Ascending aorta (tissue), 2 donors: ENCODE results near the gene ATG10. TPM values are rescaled to one million over a fixed set of nuclear protein-coding genes. Genes with fewer than 3 reads are reported as not detected.

ENCODE experiments used
- DNase-seq, 2 donors: peaks; one replicate each; pipeline ENCODE4 v3.0.0-alpha.2; 2019; ENCODE audit warnings: low spot score in 2 of 2
- H3K27ac ChIP-seq, 2 donors: fragments of 200-600 bp; sonication (generic); one replicate each; pipeline ENCODE4 v1.5.1; 2016 to 2017; ENCODE audit warnings: mild to moderate bottlenecking in 1 of 2
- H3K27me3 ChIP-seq: fragments of 200-600 bp; sonication (generic); one replicate; pipeline ENCODE4 v1.5.1; 2017
- H3K36me3 ChIP-seq, 2 donors: fragments of 200-600 bp; sonication (generic); one replicate each; pipeline ENCODE4 v1.5.1; 2016
- H3K4me1 ChIP-seq, 2 donors: fragments of 200-600 bp; sonication (generic); one replicate each; pipeline ENCODE4 v1.5.1; 2016 to 2017; ENCODE audit warnings: mild to moderate bottlenecking in 1 of 2
- H3K4me3 ChIP-seq, 2 donors: fragments of 200-600 bp; sonication (generic); one replicate each; pipeline ENCODE4 v1.5.1; 2016 to 2017; ENCODE audit warnings: mild to moderate bottlenecking in 1 of 2
- H3K9me3 ChIP-seq, 2 donors: fragments of 200-600 bp; sonication (generic); one replicate each; pipeline ENCODE4 v1.5.1; 2016
- CTCF ChIP-seq, 3 experiments: fragments of 200-600 bp in 2 of 3; fragments of 450-650 bp in 1 of 3; sonication (generic) in 2 of 3; IDR thresholded peaks; one replicate each; pipeline ENCODE4 v1.5.1; 2016 to 2019; ENCODE audit warnings: antibody characterized with exemption in 3 of 3, mild to moderate bottlenecking in 1 of 3, moderate library complexity in 1 of 3
- intact Hi-C: fragments of 100-400 bp; cut with DNase I; formaldehyde crosslinking; loops from one replicate; pipeline ENCODE4 v1.15.1; 2023
- total RNA-seq: library from RNA; depleted of rRNA; stranded (reverse); fragments of >200 nt; gene quantifications from one replicate; pipeline ENCODE4 v1.1.0, GENCODE V29; 2016

ATG10 gene
- total RNA-seq, 1 donor from 2014 or later = 8.4 TPM

GRCh38 chr5:82174128-82174918 is 202.5 kb downstream of the ATG10 start:
- peak in 1 of 2 donors; percentile 64 for DNase-seq
- Histone ChIP-seq H3K27ac (no peak overlapping the region), H3K4me1 (no peaks in the 10 kb centered on the region), H3K9me3 (no peaks in the 10 kb centered on the region), H3K27me3 (no peaks in the 10 kb centered on the region), H3K4me3 (no peak overlapping the region), H3K36me3 (no peaks in the 10 kb centered on the region)
- peak in 2 of 3 experiments; percentile 13 to 47 for TF ChIP-seq CTCF (IDR thresholded peaks at IDR 0.05)
- intact Hi-C loops = no loop called here

GRCh38 chr5:82174919-82175219 is 203.0 kb downstream of the ATG10 start:
- H3K4me3 ChIP-seq = no peak overlapping the region
- H3K9me3 ChIP-seq = no peaks in the 10 kb centered on the region
- intact Hi-C loops = no loop called here
- H3K4me1 ChIP-seq = no peaks in the 10 kb centered on the region
- DNase-seq = no peak
- no peaks in the 10 kb centered on the region for H3K27me3 ChIP-seq
- TF ChIP-seq CTCF (IDR thresholded peaks at IDR 0.05) = no peak
- H3K36me3 ChIP-seq = peaks cover 0 to under 1% of the 10 kb centered on the region in 2 donors
- no peak overlapping the region for H3K27ac ChIP-seq

GRCh38 chr5:82176115-82176814 is 204.4 kb downstream of the ATG10 start:
- Histone ChIP-seq H3K36me3 (peaks cover 0 to 4% of the 10 kb centered on the region in 2 donors), H3K4me3 (no peak overlapping the region), H3K27me3 (no peaks in the 10 kb centered on the region), H3K27ac (no peak overlapping the region), H3K9me3 (no peaks in the 10 kb centered on the region), H3K4me1 (no peaks in the 10 kb centered on the region)
- TF ChIP-seq CTCF (IDR thresholded peaks at IDR 0.05) = no peak
- intact Hi-C loops = no loop called here
- no peak for DNase-seq

- no peak for DNase-seq
- intact Hi-C loops = no loop called here
- H3K9me3 ChIP-seq = no peaks in the 10 kb centered on the region
- no peak overlapping the region for H3K27ac ChIP-seq
- no peaks in the 10 kb centered on the region for H3K4me1 ChIP-seq
- TF ChIP-seq CTCF (IDR thresholded peaks at IDR 0.05) = no peak
- H3K4me3 ChIP-seq = no peak overlapping the region
- H3K36me3 ChIP-seq = peaks cover 0 to 4% of the 10 kb centered on the region in 2 donors
- H3K27me3 ChIP-seq = no peaks in the 10 kb centered on the region
Measured at GRCh38 chr5:82178378-82178777, 206.6 kb downstream of the ATG10 start.

- Histone ChIP-seq H3K4me1 (no peaks in the 10 kb centered on the region), H3K27me3 (no peaks in the 10 kb centered on the region), H3K4me3 (no peak overlapping the region), H3K9me3 (no peaks in the 10 kb centered on the region), H3K36me3 (peaks cover 0 to 4% of the 10 kb centered on the region in 2 donors), H3K27ac (no peak overlapping the region)
- intact Hi-C loops = no loop called here
- no peak for DNase-seq
- TF ChIP-seq CTCF (IDR thresholded peaks at IDR 0.05) = no peak
Measured at GRCh38 chr5:82182662-82183061, 210.8 kb downstream of the ATG10 start.
